A673 (cell line): ENCODE results near the gene FBN3. TPM values are rescaled to one million over a fixed set of nuclear protein-coding genes. Genes with fewer than 3 reads are reported as not detected.

Source experiments
- BruUV-seq: library from RNA; stranded (reverse); fragments of 400-500 nt; replicated peaks from 2 replicates; lab custom pipeline; 2021; lab: Mats Ljungman, UMichigan
- CTCF ChIA-PET: fragments of 300-600 bp; sonication (Branson Sonifier 250); formaldehyde crosslinking; loops from one replicate; lab custom pipeline; 2022; ENCODE audit warnings: antibody characterized with exemption; lab: Charles Lee
- POLR2A ChIA-PET: fragments of 300-600 bp; sonication (Branson Sonifier 250); formaldehyde crosslinking; loops from one replicate; lab custom pipeline; 2022; ENCODE audit warnings: antibody characterized with exemption; ENCODE audit not compliant: low non-redundant PET; lab: Charles Lee
- DNase-seq: peaks from one replicate; pipeline ENCODE4 v3.0.0-alpha.2; 2015; ENCODE audit warnings: low spot score
- H3K27ac ChIP-seq: fragments of 200-600 bp; sonication (generic); 2 replicates; pipeline ENCODE4 v1.5.1; 2016; ENCODE audit warnings: mixed run types, low read depth, mild to moderate bottlenecking, mixed read lengths, antibody characterized with exemption, low read length; ENCODE audit not compliant: poor library complexity, severe bottlenecking
- H3K27me3 ChIP-seq: fragments of 200-600 bp; sonication (generic); replicated peaks from 2 replicates; pipeline ENCODE4 v1.6.1; 2017; ENCODE audit warnings: mixed run types, low read depth, mild to moderate bottlenecking, mixed read lengths, antibody characterized with exemption, low read length; ENCODE audit not compliant: insufficient read depth, poor library complexity
- H3K36me3 ChIP-seq: fragments of 200-600 bp; sonication (generic); 2 replicates; pipeline ENCODE4 v1.6.1; 2016; ENCODE audit warnings: mixed run types, mild to moderate bottlenecking, mixed read lengths, antibody characterized with exemption, low read length; ENCODE audit not compliant: insufficient read depth, poor library complexity, severe bottlenecking
- H3K4me1 ChIP-seq: fragments of 200-600 bp; sonication (generic); 2 replicates; pipeline ENCODE4 v1.6.1; 2017; ENCODE audit warnings: mixed run types, mild to moderate bottlenecking, mixed read lengths, antibody characterized with exemption, low read length; ENCODE audit not compliant: insufficient read depth, poor library complexity, severe bottlenecking
- H3K4me3 ChIP-seq: fragments of 200-600 bp; sonication (generic); 2 replicates; pipeline ENCODE4 v1.5.1; 2016; ENCODE audit warnings: low read depth, mixed run types, mild to moderate bottlenecking, mixed read lengths, low read length; ENCODE audit not compliant: poor library complexity, severe bottlenecking
- H3K9me3 ChIP-seq: fragments of 200-600 bp; sonication (generic); 2 replicates; pipeline ENCODE4 v1.6.1; 2016; ENCODE audit warnings: mixed run types, low read depth, mild to moderate bottlenecking, mixed read lengths, antibody characterized with exemption, low read length; ENCODE audit not compliant: poor library complexity, severe bottlenecking
- CTCF ChIP-seq: fragments of 300-800, 200-600 bp; sonication (generic); conservative IDR thresholded peaks from 2 replicates; pipeline ENCODE4 v1.5.1; 2017; ENCODE audit warnings: low read depth, mild to moderate bottlenecking, antibody characterized with exemption, low read length, moderate library complexity, mixed read lengths
- EZH2 ChIP-seq: fragments of 200-600 bp; sonication (generic); IDR thresholded peaks from 2 replicates; pipeline ENCODE4 v1.6.1; 2017; ENCODE audit warnings: borderline replicate concordance, low read depth, mild to moderate bottlenecking, mixed read lengths, antibody characterized with exemption, low read length; ENCODE audit not compliant: poor library complexity, severe bottlenecking
- intact Hi-C: fragments of 100-400 bp; cut with micrococcal nuclease; formaldehyde crosslinking; loops from one replicate; pipeline ENCODE4 v1.10.0; 2022; ENCODE audit not compliant: unreplicated experiment
- total RNA-seq: library from RNA; stranded (reverse); gene quantifications from 2 replicates; pipeline ENCODE4 v1.2.3, GENCODE V29; 2021

The FBN3 gene
- total RNA-seq, 1 experiment from 2014 or later: 0.06 TPM

- Histone ChIP-seq H3K9me3 (peaks cover 14% of the 10 kb centered on the region), H3K4me1 (no peaks in the 10 kb centered on the region), H3K27ac (no peak overlapping the region), H3K36me3 (no peaks in the 10 kb centered on the region), H3K4me3 (no peak overlapping the region), H3K27me3 (no peaks in the 10 kb centered on the region)
- no TSS peak for BruUV-seq
- intact Hi-C loops: no loop called here
- POLR2A ChIA-PET: no interaction called here
- CTCF ChIA-PET: no interaction called here
- TF ChIP-seq CTCF: no peak
- no peak for TF ChIP-seq EZH2
- no peak for DNase-seq
These were observed 51.5 kb downstream of the FBN3 start for GRCh38 chr19:8097681-8098567.

- H3K27me3 ChIP-seq: no peaks in the 10 kb centered on the region
- no peaks in the 10 kb centered on the region for H3K4me1 ChIP-seq
- POLR2A ChIA-PET: interaction anchor here (0.5 kb wide), 1 partner anchor 35 kb away, joined by 7 read pairs; no protein-coding TSS in a partner anchor
- intact Hi-C loops: no loop called here
- no peak overlapping the region for H3K4me3 ChIP-seq
- H3K36me3 ChIP-seq: no peaks in the 10 kb centered on the region
- H3K27ac ChIP-seq: no peak overlapping the region
- CTCF ChIA-PET: no interaction called here
- TF ChIP-seq EZH2: no peak
- no peak for TF ChIP-seq CTCF
- H3K9me3 ChIP-seq: peaks cover 14% of the 10 kb centered on the region
- no peak for DNase-seq
- no TSS peak for BruUV-seq
These were observed 52.2 kb downstream of the FBN3 start for GRCh38 chr19:8097198-8097597.

GRCh38 chr19:8096071-8096470 lies 53.3 kb downstream of the FBN3 start:
- ChIA-PET CTCF (no interaction called here), POLR2A (no interaction called here)
- DNase-seq: no peak
- TF ChIP-seq CTCF (no peak), EZH2 (no peak)
- Histone ChIP-seq H3K27me3 (no peaks in the 10 kb centered on the region), H3K36me3 (no peaks in the 10 kb centered on the region), H3K27ac (no peak overlapping the region), H3K4me1 (no peaks in the 10 kb centered on the region), H3K4me3 (no peak overlapping the region), H3K9me3 (peaks cover 14% of the 10 kb centered on the region)
- no TSS peak for BruUV-seq
- intact Hi-C loops: no loop called here
